ENCODE measurements around the gene SPINK6.

GRCh38 chr5:148229840-148230239 lies 27.0 kb downstream of the SPINK6 start:
- no peak for TF ChIP-seq FOXA1 (IDR thresholded peaks at IDR 0.05)
- TF ChIP-seq L3MBTL2 (conservative IDR thresholded peaks at IDR 0.05), result no peak
- no peak for TF ChIP-seq SP1 (IDR thresholded peaks at IDR 0.05)
- TF ChIP-seq HDGF (IDR thresholded peaks at IDR 0.05; ENCODE audit: borderline replicate concordance), result no peak
- TF ChIP-seq CTBP1 (IDR thresholded peaks at IDR 0.05; ENCODE audit: borderline replicate concordance), result no peak
- TF ChIP-seq LEF1 (IDR thresholded peaks at IDR 0.05; ENCODE audit: borderline replicate concordance), result no peak
